GM12801 (cell line): Measurements from ENCODE around the gene NCLN.

Source experiments
- TF ChIP-seq, protein P1 (sequence below): IDR thresholded peaks from one replicate; pipeline ENCODE4 v1.5.1; 2011; ENCODE audit warnings: control low read depth; ENCODE audit not compliant: insufficient read length; ENCODE audit errors: extremely low read depth

Gene NCLN

DNA sequence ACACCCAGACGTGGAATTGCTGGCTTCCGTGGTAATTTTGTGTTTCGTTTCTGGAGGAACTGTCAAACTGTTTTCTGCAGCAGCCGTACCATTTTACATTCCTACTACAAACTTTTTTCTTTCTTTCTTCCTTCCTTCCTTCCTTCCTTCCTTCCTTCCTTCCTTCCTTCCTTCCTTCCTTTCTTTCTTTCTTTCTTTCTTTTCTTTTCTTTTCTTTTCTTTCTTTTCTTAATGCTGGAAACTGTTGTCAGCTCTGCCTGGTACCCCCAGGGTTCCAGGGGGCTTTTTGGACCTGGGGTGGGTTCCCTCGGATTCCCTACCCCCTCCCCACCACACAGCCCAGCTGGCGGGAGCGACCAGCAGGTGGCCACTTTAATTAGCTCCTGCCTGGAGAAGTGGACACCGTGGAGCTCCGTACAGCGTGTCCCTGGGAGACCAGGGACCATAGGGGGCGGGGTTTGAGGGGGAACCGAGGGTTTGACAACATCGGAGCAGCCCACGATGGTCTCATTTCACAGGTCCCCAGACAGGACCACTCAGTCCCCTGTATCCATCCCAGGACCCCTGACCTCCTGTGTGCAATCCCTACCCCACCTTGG is 63.1 kb downstream of the NCLN start:
- TF ChIP-seq, protein P1, sequence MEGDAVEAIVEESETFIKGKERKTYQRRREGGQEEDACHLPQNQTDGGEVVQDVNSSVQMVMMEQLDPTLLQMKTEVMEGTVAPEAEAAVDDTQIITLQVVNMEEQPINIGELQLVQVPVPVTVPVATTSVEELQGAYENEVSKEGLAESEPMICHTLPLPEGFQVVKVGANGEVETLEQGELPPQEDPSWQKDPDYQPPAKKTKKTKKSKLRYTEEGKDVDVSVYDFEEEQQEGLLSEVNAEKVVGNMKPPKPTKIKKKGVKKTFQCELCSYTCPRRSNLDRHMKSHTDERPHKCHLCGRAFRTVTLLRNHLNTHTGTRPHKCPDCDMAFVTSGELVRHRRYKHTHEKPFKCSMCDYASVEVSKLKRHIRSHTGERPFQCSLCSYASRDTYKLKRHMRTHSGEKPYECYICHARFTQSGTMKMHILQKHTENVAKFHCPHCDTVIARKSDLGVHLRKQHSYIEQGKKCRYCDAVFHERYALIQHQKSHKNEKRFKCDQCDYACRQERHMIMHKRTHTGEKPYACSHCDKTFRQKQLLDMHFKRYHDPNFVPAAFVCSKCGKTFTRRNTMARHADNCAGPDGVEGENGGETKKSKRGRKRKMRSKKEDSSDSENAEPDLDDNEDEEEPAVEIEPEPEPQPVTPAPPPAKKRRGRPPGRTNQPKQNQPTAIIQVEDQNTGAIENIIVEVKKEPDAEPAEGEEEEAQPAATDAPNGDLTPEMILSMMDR, result no peak

- TF ChIP-seq, protein P1, result no peak
Observed at GRCh38 chr19:3249408-3249807, 63.7 kb downstream of the NCLN start.

DNA sequence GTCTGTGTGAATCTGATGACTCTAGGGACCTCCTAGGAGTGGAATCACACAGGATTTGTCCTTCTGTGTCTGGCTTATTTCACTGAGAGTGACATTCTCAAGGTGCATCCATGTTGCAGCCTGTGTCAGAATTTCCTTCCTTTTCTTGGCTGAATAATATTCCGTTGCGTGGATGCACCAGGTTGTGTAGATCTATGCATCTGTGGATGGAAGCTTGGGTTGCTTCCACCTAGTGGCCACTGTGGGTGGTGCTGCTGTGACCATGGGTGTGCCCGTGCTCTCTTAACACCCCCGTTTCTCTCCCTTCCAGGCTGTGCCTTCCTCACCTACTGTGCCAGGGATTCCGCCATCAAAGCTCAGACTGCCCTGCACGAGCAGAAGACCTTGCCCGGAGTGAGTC is 64.9 kb downstream of the NCLN start:
- TF ChIP-seq, protein P1, result no peak

DNA sequence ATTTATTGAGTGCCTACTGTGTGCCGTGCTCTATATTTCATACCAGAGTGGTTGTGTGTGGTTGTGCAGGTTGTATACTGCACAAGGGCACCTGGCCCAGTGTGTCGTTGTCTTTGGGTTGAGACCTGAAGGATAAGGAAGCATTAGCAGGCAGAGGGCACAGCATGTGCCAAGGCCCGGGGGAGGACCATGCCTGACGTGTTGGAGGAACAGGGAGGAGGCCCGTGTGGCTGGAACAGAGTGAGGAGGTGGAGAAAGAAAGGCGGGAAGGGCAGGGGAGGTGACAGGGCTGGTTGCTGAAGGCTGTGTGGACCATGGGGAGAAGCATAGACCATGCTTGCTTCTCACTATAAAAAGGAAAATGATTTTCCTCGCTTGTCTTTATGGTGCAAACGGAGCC is 65.5 kb downstream of the NCLN start:
- TF ChIP-seq, protein P1, result no peak

GRCh38 chr19:3252650-3253049 is 66.9 kb downstream of the NCLN start:
- TF ChIP-seq, protein P1, result no peak

GRCh38 chr19:3253270-3253669 is 67.5 kb downstream of the NCLN start:
- TF ChIP-seq, protein P1, result no peak

GRCh38 chr19:3254520-3254919 is 68.8 kb downstream of the NCLN start:
- TF ChIP-seq, protein P1, result no peak
